Measurements from ENCODE around the gene HOXB8. TPM values are rescaled to one million over a fixed set of nuclear protein-coding genes. Genes with fewer than 3 reads are reported as not detected.

The HOXB8 gene
- total RNA-seq, 1 donor from 2014 or later: 22.9 TPM

GRCh38 chr17:48587276-48588073, 27.6 kb downstream of the HOXB8 start:
- no peak for DNase-seq (ENCODE audit: low read depth, low spot score)
- H3K4me3 Mint-ChIP-seq: peak overlapping the region; percentile 92
- H3K27me3 Mint-ChIP-seq (ENCODE audit: low read depth): peaks cover 100% of the 10 kb centered on the region
- TF ChIP-seq CTCF (conservative IDR thresholded peaks at IDR 0.05): no peak
- no peak overlapping the region for H3K27ac Mint-ChIP-seq (ENCODE audit: unreplicated experiment)
- peaks cover 9% of the 10 kb centered on the region for H3K36me3 Mint-ChIP-seq (ENCODE audit: low read depth)
- H3K9me3 Mint-ChIP-seq: no peaks in the 10 kb centered on the region
- peaks cover 22% of the 10 kb centered on the region for H3K4me1 Mint-ChIP-seq

- Mint-ChIP-seq H3K4me1 (peaks cover 22% of the 10 kb centered on the region), H3K27me3 (ENCODE audit: low read depth) (peaks cover 100% of the 10 kb centered on the region), H3K36me3 (ENCODE audit: low read depth) (peaks cover 9% of the 10 kb centered on the region), H3K4me3 (peak overlapping the region; percentile 92), H3K9me3 (no peaks in the 10 kb centered on the region), H3K27ac (ENCODE audit: unreplicated experiment) (no peak overlapping the region)
- TF ChIP-seq CTCF (conservative IDR thresholded peaks at IDR 0.05): no peak
- no peak for DNase-seq (ENCODE audit: low read depth, low spot score)
These were observed 28.5 kb downstream of the HOXB8 start for GRCh38 chr17:48586355-48587258.

- Mint-ChIP-seq H3K36me3 (ENCODE audit: low read depth) (peaks cover 7% of the 10 kb centered on the region), H3K4me1 (peaks cover 35% of the 10 kb centered on the region), H3K9me3 (no peaks in the 10 kb centered on the region), H3K4me3 (peak overlapping the region; percentile 56), H3K27me3 (ENCODE audit: low read depth) (peaks cover 100% of the 10 kb centered on the region), H3K27ac (ENCODE audit: unreplicated experiment) (no peak overlapping the region)
- no peak for DNase-seq (ENCODE audit: low read depth, low spot score)
- TF ChIP-seq CTCF (conservative IDR thresholded peaks at IDR 0.05): no peak
These were observed 30.8 kb downstream of the HOXB8 start for GRCh38 chr17:48584223-48584741.

GRCh38 chr17:48583708-48584222, 31.3 kb downstream of the HOXB8 start:
- H3K4me1 Mint-ChIP-seq: peaks cover 41% of the 10 kb centered on the region
- H3K36me3 Mint-ChIP-seq (ENCODE audit: low read depth): peaks cover 7% of the 10 kb centered on the region
- no peak for DNase-seq (ENCODE audit: low read depth, low spot score)
- H3K27ac Mint-ChIP-seq (ENCODE audit: unreplicated experiment): no peak overlapping the region
- TF ChIP-seq CTCF (conservative IDR thresholded peaks at IDR 0.05): no peak
- peak overlapping the region; percentile 56 for H3K4me3 Mint-ChIP-seq
- H3K9me3 Mint-ChIP-seq: no peaks in the 10 kb centered on the region
- H3K27me3 Mint-ChIP-seq (ENCODE audit: low read depth): peaks cover 100% of the 10 kb centered on the region

GRCh38 chr17:48582750-48583069, 32.4 kb downstream of the HOXB8 start:
- TF ChIP-seq CTCF (conservative IDR thresholded peaks at IDR 0.05): no peak
- H3K27ac Mint-ChIP-seq (ENCODE audit: unreplicated experiment): no peak overlapping the region
- H3K4me1 Mint-ChIP-seq: peaks cover 42% of the 10 kb centered on the region
- no peaks in the 10 kb centered on the region for H3K9me3 Mint-ChIP-seq
- H3K27me3 Mint-ChIP-seq (ENCODE audit: low read depth): peaks cover 98% of the 10 kb centered on the region
- DNase-seq (ENCODE audit: low read depth, low spot score): no peak
- peaks cover 7% of the 10 kb centered on the region for H3K36me3 Mint-ChIP-seq (ENCODE audit: low read depth)
- H3K4me3 Mint-ChIP-seq: peak overlapping the region; percentile 56

Measured in neural crest cell (in vitro differentiated cells).